Measurements from ENCODE around the gene ZFYVE27.

Gene ZFYVE27

DNA sequence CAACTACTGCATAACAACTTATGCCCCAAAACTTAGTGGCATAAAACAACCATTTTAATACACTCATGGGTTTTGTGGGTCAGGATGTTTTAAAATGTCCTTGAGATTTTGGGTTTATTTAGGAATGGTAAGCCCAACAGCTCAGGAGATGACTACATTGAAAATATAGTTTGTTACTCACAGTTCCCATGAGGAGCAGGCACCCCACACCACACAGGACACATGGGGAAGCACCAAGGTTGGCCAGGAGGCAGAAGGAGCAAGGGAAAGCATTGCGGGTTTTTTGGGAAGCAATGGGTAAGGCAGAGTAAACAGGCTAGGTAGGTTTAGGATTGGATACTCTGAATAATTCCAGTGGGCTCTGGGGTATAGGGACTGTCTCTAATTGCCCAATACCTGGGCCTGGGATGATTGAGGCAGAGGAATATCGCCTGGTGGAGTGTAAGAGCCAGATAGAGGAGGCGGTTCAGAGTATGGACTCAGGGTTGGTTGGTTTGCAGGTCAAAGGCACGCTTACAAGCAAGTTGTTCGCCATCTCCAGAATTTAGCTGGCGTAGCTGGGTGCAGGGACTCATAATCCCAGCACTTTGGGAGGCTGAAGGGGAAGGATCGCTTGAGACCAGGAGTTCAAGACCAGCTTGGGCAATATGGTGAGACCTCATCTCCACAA, 33.4 kb upstream of the ZFYVE27 start:
- no peak overlapping the region for H3K4me3 ChIP-seq (ENCODE audit: low read depth, low read length)
- TF ChIP-seq CTCF (IDR thresholded peaks at IDR 0.05; ENCODE audit: insufficient read depth, low read depth, low read length, missing control alignments), result no peak
- no peak for DNase-seq (ENCODE audit: low read depth)

DNA sequence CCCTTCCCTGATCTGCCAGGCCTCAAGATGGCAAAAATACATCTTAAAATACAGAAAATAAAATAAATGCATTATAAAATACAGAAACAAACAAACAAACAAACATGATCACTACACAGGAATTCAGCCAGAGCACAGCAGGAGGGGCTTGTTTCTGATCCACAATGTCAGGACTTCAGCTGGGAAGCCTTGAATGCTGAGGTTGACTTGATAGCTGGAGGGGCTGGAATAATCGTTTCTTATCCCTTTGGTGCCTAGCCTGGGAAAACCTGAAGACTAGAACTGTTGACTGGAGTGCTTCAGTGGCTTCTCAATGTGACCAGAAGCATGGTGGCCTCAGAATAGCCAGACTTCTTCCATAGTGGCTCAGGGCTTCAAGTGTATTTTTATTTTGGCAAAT, 32.6 kb upstream of the ZFYVE27 start:
- TF ChIP-seq CTCF (IDR thresholded peaks at IDR 0.05; ENCODE audit: insufficient read depth, low read depth, low read length, missing control alignments), result no peak
- no peak overlapping the region for H3K4me3 ChIP-seq (ENCODE audit: low read depth, low read length)
- no peak for DNase-seq (ENCODE audit: low read depth)

DNA sequence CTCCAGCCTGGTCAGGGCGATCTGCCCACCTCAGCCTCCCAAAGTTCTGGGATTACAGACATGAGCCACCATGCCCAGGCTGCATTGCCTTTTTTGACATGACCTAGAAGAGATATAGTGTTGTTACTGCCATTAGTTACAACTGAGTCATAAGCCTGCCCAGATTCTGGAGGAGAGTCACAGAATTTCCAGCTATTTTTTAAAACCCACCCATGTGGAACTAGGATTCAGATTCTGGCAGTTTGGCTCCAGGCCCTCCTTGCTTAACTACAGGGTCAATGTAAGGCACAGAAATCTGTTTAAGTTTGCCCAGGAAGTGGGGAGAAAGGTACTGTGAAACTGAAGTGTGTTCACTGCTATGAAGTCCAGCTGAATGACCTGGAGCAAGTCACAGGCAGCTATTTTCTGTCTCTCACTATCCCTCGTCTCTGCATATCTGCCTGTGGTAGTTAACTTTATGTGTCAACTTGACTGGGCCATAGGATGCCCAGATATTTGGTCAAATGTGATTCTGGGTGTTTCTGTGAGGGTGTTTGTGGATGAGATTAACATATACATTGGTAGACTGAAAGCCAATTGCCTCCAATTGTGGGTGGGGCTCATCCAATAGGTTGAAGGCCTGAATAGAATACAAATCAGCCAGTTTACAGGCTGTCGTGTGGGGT, 31.8 kb upstream of the ZFYVE27 start:
- TF ChIP-seq CTCF (IDR thresholded peaks at IDR 0.05; ENCODE audit: insufficient read depth, low read depth, low read length, missing control alignments), result no peak
- no peak for DNase-seq (ENCODE audit: low read depth)
- H3K4me3 ChIP-seq (ENCODE audit: low read depth, low read length), result no peak overlapping the region

DNA sequence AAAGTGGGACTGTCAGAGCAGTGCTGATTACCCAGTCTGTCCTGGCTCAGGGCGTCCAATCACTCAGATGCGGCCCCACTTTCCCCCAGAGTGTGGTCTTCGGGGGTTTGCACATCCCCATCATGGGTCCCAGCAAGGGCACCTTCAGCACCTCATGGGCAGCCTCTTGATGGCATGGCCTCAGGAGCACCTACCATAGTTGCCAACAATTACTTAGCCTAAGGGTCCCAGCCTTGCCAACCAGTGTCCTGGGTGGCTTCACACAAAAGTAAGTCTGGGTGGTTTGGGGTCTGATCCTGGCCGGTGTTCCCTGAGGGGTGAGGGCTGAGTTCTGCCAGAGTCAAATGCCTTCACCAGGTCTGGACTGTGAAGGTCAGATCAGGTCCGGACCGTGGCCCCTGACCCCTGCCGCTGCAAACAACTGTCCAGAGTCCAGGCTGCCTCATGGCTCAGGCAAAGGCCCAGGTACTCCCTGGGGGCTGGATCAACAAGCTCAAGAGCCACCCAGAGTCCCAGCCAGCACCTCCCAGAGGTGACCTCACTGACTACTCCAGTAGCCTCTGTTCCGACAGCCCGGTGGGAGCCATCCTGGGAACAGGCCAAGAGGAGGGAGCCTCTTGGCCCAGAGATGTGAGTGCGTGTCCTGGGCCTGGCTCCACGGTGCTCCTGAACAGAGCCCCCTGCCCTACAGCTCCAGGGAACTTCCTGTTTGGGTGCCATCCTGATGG, 29.6 kb upstream of the ZFYVE27 start:
- DNase-seq (ENCODE audit: low read depth), result no peak
- H3K4me3 ChIP-seq (ENCODE audit: low read depth, low read length), result no peak overlapping the region
- no peak for TF ChIP-seq CTCF (IDR thresholded peaks at IDR 0.05; ENCODE audit: insufficient read depth, low read depth, low read length, missing control alignments)

- no peak for DNase-seq (ENCODE audit: low read depth)
- no peak for TF ChIP-seq CTCF (IDR thresholded peaks at IDR 0.05; ENCODE audit: insufficient read depth, low read depth, low read length, missing control alignments)
- H3K4me3 ChIP-seq (ENCODE audit: low read depth, low read length), result no peak overlapping the region
Observed at GRCh38 chr10:97708167-97708566, 28.8 kb upstream of the ZFYVE27 start.

GRCh38 chr10:97708976-97709946, 27.7 kb upstream of the ZFYVE27 start:
- TF ChIP-seq CTCF (IDR thresholded peaks at IDR 0.05; ENCODE audit: insufficient read depth, low read depth, low read length, missing control alignments), result peak; percentile 60
- no peak overlapping the region for H3K4me3 ChIP-seq (ENCODE audit: low read depth, low read length)
- peak; percentile 50 for DNase-seq (ENCODE audit: low read depth)

Data from GM12865 (cell line).